Stimulated activated CD8-positive, alpha-beta memory T cell treated with anti-CD3 and anti-CD28 coated beads, Interleukin-15, amount 100 ng/mL, for 1 hour (primary cell): Measurements from ENCODE around the gene C1GALT1.
"Not testable (repeated sequence)": the region's sequence is repeated elsewhere in the genome, so short reads cannot be mapped to it uniquely, and the experiment has no call there.

Experiments
- DNase-seq: peaks from one replicate; pipeline ENCODE4 v3.0.0-alpha.2; 2020; ENCODE audit warnings: low read depth

C1GALT1 gene

DNA sequence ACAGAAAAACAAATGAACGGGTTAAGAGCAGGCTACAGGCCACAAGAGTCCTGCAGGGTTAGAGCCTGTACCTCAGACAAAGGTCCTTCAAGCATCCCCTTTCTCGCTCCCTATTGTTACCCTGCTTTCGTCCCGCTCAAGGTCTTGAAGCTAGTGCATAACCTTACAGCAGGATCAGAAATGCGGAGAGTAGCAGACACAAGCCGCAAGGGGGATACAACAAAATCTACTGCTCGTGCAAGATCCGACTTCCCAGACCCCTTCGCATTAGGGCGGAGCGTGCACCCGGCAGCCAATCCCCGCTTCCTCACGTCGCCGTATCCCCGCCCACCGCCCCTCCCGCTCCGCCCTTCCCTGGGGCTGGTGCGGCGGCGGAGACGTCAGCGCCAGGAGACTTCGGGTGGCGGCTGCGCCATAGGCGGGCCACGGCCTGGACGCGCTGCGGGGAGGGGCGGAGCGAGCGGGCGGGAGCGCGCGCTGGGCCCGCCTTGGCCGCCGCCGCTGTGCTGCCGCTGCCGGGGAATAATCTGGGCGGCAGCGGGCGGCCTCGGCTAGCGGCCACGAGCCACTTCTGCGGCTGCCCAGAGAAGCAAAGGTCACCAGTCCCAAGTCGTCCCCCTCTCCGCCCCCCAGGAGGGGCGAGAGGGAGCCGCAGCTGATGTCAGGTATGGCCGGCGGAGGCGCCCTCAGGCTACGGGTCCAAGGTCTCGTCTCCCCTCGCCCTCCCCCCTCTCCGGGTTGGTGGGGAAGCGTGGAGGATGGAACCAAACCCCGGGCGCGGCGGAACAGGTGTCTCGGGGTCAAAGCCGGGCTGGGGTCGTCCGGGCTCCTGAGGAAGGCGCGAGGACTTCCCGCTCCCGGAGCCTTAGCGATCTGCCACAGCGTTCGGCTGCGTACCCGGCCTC is at the start of gene C1GALT1:
Gene C1GALT1, plus strand, starts transcription at position 389 of the 905 bp plus-strand sequence. CDS start 51,776 bp downstream, outside the sequence.
- DNase-seq: peak; percentile 94

GRCh38 chr7:7134046-7134445 is 48.3 kb upstream of the C1GALT1 start:
- DNase-seq: no peak

DNA sequence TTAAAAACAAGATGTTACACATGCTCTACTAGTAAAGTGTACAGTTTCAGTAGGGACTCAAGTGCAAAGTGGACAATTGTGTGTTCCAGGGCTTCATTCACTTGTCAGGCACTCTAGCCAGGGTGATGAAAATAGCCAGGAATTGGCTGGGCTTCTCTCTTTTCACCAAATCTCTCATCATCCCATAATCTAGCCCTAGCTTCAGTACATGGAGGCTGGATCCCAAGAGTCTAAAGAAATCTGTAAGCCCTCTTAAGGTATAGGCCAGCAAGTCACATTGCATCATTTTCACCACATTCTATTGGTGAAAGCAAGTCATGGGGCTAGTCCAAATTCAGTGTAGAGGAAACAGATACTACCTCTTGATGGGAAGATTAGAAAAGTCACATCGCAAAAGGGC is 47.3 kb upstream of the C1GALT1 start:
- no peak for DNase-seq

GRCh38 chr7:7135924-7136323 is 46.4 kb upstream of the C1GALT1 start:
- DNase-seq: not testable (repeated sequence)

GRCh38 chr7:7136466-7137381 is 45.6 kb upstream of the C1GALT1 start:
- DNase-seq: no peak

DNA sequence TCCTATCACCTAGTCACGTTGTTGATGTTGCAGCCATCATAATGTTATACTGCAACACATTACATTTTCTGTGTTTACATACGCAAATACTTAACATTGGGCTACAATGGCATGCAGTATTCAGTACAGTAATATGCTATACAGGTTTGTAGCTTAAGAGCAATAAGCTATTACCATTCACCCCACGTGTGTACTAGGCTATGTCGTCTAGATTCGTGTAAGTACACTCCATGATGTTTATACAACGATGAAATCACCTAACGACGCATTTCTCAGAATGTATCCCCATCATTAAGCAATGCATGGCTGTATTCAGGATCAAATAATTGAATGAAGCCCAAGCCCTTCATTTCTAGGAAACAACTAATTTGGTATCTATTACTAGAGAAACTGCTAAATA is 43.4 kb upstream of the C1GALT1 start:
- DNase-seq: no peak

DNA sequence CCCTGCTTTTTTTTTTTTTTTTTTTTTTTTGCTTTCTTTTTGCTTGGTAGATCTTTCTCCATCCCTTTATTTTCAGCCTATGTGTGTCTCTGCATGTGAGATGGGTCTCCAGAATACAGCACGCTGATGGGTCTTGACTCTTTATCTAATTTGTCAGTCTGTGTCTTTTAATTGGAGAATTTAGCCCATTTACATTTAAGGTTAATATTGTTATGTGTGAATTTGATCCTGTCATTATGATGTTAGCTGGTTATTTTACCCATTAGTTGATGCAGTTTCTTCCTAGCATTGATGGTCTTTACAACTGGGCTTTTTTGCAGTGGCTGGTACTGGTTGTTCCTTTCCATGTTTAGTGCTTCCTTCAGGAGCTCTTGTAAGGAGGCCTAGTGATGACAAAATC is 38.9 kb upstream of the C1GALT1 start:
- DNase-seq: not testable (repeated sequence)

- not testable (repeated sequence) for DNase-seq
These were observed 37.2 kb upstream of the C1GALT1 start for GRCh38 chr7:7145151-7145550.

GRCh38 chr7:7146837-7147236 is 35.5 kb upstream of the C1GALT1 start:
- DNase-seq: no peak

DNA sequence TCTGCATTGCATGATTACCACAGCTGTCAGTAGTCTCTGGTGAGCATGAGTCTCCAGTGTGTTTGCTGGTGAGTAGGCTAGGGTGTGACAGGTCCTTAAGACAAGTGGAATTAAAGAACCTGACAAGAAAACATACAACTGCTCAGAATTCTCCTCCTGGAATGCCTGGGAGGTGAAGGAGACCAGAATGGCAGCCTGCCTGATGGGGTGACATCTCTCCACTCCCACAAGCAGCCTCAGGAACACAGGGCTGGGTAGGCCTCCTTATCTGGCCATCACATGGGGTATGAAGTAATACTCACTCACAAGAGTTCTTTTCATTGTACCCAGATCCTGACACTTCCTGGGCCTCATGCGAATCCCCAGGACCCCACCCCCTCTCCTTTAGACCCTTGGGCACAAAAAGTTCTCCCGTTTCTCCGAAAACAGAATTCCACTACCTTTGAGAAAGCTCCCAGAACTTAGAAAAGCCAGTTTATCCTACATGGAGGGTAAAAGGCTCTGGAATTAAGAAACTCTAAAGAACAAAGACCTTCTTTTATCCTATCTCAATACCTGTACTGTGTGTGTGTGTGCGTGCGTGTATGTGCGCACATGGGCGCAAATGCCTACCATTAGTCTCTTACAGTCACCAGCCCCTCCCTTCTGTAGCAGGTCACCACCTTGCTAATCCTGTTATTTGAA is 33.4 kb upstream of the C1GALT1 start:
- DNase-seq: no peak

DNA sequence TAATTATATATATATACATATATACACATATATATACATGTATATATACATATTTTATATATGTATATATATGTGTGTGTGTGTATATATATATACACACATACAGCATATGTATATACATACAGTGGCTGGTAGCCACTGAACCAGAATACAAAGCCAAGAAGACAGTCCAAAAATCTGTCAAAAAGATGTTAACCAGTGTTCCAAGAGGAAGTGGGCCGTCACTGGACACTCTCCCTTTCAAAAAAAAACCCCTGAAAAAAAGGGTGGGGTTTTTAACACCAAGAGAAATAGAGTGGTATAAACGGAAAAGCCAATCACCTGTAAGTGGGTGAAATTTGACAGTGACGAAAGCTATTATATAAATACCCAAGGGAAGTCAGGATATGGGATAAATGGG is 31.1 kb upstream of the C1GALT1 start:
- no peak for DNase-seq

GRCh38 chr7:7151865-7152264 is 30.5 kb upstream of the C1GALT1 start:
- DNase-seq: no peak

- DNase-seq: no peak
These were observed 30.0 kb upstream of the C1GALT1 start for GRCh38 chr7:7152315-7152714.

DNA sequence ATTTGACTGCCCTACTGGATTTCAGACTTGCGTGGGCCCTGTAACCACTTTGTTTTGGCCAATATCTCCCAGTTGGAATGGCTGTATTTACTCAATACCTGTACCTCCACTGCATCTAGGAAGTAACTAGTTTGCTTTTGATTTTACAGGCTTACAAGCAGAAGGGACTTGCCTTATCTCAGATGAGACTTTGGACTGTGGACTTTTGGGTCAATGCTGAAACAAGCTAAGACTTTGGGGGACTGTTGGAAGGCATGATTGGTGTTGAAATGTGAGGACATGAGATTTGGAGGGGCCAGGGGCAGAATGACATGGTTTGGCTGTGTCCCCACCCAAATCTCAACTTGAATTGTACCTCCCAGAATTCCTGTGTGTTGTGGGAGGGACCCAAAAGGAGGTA is 28.0 kb upstream of the C1GALT1 start:
- DNase-seq: not testable (repeated sequence)

DNA sequence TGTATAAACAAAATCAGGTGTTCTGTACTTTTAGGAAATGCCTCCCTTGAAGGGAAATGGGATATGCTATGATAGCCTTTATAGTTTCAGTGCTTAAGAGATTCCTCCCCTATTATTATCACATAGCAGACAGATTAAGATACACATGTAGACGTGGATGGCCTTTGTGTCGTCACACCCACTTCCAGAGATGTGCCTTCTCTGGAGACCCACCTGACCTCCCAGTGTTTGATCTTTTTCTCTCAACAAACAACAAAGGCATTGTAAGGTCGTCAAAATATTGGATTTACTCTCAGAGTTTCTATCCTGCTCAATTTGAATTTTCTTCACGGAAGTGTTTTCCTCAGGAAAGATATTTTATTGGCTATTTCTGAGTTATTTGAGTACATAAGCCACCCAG is 25.7 kb upstream of the C1GALT1 start:
- no peak for DNase-seq

DNA sequence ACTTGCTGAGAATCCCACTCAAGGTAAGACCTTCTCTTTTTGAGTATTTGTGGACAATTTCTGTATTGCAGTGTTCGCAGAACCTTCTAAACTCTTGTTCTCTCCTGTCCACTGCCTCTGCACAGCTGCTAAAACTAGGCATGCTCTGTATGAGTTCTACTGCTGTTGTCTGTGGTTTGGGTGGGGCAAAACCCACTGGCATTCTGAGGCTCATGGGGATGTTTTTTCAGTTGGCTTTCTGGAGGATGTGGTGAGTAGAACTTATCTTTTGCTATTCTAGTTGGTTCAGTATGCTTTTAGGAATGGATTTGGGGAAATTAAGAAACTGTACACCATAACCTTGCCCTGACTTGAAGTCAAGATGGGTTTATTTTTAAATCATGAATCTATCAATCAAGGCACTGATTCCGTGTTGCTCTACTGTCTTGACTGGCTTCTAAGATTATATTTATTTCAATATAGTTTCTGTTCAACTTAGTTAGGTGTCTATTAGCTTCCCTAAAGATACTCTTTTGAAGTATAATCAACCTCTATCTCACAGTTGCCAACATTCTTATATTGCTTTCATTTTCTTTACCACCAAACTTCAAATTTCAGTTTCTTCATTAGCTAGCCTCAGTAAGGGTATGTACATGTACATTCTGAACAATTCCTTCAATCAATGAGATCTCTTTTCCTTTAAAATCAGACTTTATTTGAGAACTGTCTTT is 25.0 kb upstream of the C1GALT1 start:
- DNase-seq: peak; percentile 18

DNA sequence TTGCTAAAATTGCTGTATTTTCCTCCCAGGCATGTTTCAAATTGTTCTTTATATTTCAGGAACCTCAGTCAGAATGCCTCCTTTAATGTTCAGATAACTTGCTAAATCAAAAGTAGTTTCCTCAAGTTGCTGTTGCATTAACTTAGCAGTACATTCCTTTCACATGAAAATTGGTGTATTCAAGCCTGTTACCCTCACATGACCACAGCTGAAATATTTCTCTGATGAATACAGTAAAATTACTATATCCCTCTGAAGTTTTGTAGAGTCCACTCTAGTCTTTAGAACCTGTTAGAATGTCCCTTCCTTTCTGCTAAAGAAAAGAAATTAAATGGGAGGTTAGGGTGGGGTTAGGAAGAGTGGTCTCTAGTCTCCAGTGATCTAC is 24.5 kb upstream of the C1GALT1 start:
- DNase-seq: no peak

GRCh38 chr7:7159063-7159658 is 23.2 kb upstream of the C1GALT1 start:
- no peak for DNase-seq

- no peak for DNase-seq
These were observed 17.8 kb upstream of the C1GALT1 start for GRCh38 chr7:7164591-7164990.

DNA sequence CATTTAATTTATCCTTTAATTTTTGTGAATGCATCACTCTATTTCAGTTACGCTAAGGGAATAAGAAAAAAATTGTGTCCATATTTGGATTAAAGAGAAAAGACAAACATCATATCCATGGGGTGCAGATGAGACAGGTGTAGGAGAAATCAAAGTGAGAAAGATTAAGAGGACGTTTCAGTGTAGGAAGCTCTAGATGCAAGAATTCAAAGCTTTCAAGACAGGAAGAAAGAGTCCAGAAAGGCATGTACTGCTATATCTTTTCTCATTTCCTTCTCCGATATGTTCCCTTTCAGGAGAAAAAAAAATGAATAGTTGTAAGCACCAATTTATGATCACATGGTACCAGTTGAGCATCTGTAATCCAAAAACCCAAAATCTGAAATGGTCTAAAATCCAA is 17.0 kb upstream of the C1GALT1 start:
- DNase-seq: no peak

- no peak for DNase-seq
These were observed 16.0 kb upstream of the C1GALT1 start for GRCh38 chr7:7166318-7166717.
